ENCODE results near the gene ZCWPW1.

DNA sequence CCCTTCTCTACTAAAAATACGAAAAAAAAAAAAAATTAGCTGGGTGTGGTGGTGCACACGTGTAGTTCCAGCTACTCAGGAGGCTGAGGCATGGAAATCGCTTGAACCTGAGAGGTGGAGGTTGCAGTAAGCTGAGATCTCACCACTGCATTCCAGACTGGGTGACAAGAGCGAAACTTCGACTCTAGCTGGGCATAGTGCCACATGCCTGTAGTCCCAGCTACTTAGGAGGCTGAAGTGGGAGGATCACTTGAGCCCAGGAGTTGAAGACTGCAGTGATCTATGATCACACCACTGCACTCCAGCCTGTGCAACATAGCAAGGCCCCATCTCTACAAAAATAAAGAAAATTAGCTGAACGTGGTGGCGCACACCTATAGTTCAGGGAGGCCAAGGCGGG is 36.8 kb upstream of the ZCWPW1 start:
- TF ChIP-seq TBP (IDR thresholded peaks at IDR 0.05; ENCODE audit: low read depth, low read length) (no peak), POLR2A (IDR thresholded peaks at IDR 0.05; ENCODE audit: control extremely low read depth in 1 of 2, low read depth in 2 of 2, low read length in 2 of 2) (no peak), GABPA (IDR thresholded peaks at IDR 0.05; ENCODE audit: borderline replicate concordance, insufficient read depth, low read length) (no peak), TAF1 (IDR thresholded peaks at IDR 0.05; ENCODE audit: low read depth, low read length) (no peak), NRF1 (IDR thresholded peaks at IDR 0.05; ENCODE audit: low read depth, low read length) (no peak), EP300 (IDR thresholded peaks at IDR 0.05; ENCODE audit: borderline replicate concordance in 1 of 2, low read depth in 2 of 2, low read length in 2 of 2) (no peak), CBX5 (IDR thresholded peaks at IDR 0.05; ENCODE audit: low read depth, low read length) (no peak)
- TF ChIP-seq, protein P1, sequence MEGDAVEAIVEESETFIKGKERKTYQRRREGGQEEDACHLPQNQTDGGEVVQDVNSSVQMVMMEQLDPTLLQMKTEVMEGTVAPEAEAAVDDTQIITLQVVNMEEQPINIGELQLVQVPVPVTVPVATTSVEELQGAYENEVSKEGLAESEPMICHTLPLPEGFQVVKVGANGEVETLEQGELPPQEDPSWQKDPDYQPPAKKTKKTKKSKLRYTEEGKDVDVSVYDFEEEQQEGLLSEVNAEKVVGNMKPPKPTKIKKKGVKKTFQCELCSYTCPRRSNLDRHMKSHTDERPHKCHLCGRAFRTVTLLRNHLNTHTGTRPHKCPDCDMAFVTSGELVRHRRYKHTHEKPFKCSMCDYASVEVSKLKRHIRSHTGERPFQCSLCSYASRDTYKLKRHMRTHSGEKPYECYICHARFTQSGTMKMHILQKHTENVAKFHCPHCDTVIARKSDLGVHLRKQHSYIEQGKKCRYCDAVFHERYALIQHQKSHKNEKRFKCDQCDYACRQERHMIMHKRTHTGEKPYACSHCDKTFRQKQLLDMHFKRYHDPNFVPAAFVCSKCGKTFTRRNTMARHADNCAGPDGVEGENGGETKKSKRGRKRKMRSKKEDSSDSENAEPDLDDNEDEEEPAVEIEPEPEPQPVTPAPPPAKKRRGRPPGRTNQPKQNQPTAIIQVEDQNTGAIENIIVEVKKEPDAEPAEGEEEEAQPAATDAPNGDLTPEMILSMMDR (IDR thresholded peaks at IDR 0.05; ENCODE audit: control extremely low read depth in 1 of 3, insufficient read depth in 1 of 3, low read depth in 1 of 3, low read length in 3 of 3): no peak
